HG03108 (cell line): ENCODE results near the gene HERPUD1.

Experiments
- ATAC-seq: cut with Tn5 transposase; IDR thresholded peaks from one replicate; pipeline ENCODE4 v1.9.1; 2021; ENCODE audit warnings: moderate library complexity; ENCODE audit not compliant: unreplicated experiment

The HERPUD1 gene

DNA sequence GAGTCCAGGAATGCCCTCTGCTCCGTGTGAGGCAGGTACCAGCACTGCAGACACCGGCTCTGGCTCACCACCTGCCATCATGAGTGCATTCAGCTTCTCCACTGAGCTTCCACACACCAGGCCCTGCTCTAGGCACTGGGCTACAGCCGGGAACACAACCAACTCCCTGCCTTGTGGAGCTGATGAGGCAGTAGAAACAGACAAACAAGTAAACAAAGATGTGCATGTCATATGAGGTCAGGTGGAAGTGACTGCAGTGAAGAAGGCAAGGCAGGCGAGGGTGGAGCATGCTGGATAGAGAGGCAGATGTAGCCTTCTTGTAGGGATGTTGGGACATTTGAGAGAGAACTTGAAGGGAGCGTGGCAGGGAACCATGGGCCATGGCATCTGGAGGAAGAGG is 62.4 kb downstream of the HERPUD1 start:
- ATAC-seq, result no peak
